TTC549 (cell line): ENCODE measurements around the gene MB21D2.

Source experiments
- FAIRE-seq: peaks from 2 replicates; lab custom pipeline; 2012; peaks lifted over from hg19 to GRCh38; lab: Jason Lieb, UNC

Gene MB21D2

GRCh38 chr3:192890347-192891335 is 27.0 kb downstream of the MB21D2 start:
- FAIRE-seq, result no peak

DNA sequence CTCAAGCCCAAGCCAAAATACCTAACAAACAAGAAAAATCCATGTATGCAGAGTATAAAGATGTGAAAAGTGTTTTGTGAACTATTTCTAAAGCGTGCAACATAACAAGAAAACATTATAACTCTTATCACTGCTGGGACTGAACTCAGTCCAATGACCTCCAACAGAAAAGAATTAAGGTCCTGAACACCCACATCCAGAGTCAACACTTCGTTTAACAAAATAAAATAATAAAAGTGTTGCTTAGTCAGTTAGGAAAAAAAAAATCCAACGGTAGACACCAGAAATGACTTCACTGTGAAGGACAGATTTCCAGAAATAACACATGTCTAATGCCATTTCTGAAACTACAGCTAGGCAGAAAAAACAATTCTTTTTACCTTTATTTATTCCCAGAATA is 28.0 kb downstream of the MB21D2 start:
- no peak for FAIRE-seq

DNA sequence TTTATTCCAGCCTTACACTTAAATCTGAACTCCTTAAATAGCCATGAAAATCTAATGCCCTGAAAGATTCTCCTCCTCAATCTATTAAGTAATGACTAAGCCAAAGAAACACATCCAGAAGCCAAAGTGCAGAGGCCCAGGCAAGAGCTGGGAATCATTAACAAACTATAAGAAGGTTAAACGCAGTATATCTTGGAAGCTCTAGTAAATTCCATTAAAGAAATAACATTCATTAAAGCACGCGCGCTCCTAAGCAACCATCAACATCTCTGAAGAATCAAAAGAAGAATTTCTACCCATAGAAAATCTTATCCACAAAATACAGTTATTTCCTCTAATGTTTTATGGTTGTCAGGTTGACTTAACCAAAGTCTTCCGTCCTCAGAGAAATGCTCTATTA is 29.5 kb downstream of the MB21D2 start:
- FAIRE-seq, result no peak

DNA sequence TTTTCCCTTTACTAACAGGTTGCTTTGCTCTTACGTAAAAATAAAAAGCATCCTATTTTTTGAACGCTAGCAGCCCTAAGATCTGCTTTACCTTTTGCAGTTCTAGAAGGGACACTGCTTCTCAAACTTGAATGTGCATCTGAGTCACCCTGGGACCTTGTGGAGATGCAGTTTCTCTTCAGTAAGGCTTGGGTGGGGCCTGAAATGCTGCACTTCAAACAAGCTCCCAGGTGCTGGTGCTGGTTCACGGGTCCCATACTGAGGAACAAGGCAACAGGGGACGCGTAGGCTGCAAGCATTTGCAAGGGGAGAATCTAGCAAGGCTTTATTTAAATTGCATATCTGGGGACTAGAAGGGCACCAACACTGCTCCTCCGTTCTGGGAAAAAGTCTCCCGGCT is 30.0 kb downstream of the MB21D2 start:
- FAIRE-seq, result no peak

DNA sequence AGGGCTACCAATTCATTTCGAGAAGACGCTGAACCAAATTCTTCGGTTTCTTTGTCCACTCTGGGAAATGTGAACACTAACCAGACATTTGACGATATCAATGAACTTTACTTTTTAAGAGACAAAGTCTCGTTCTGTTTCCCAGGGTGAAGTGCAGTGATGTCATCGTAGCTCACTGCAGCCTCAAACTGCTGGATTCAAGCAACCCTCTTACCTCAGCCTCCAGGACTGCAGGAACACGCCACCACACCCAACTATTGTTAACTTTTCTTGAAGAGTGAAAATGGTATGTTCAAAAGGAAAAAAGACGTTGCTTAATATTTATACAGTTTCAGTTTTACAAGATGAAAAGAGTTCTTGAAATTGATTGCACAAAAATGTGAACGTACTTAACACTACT is 30.6 kb downstream of the MB21D2 start:
- FAIRE-seq, result no peak

- FAIRE-seq, result no peak
Observed at GRCh38 chr3:192884777-192885773, 32.6 kb downstream of the MB21D2 start.

DNA sequence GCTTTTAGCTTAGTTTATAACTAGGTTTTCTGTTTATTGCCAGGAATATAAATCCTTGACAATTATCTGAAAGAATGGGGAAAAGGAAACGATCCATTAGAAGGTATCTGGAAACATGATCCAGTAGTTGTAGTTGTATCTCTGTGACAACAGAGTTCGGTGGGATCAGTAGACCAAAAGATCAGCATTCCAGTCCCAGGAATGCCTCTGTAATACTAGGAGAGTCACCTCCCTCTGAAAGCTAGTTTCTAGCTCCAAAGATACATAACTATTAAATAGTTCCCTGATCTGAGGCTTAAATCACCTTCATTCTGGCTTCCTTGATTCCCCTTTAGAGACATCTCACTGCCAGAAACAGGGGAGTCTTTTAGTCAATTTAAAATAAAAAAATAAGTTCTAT is 34.1 kb downstream of the MB21D2 start:
- FAIRE-seq, result no peak

GRCh38 chr3:192881159-192881786 is 36.4 kb downstream of the MB21D2 start:
- no peak for FAIRE-seq

- no peak for FAIRE-seq
Observed at GRCh38 chr3:192880313-192880712, 37.3 kb downstream of the MB21D2 start.

DNA sequence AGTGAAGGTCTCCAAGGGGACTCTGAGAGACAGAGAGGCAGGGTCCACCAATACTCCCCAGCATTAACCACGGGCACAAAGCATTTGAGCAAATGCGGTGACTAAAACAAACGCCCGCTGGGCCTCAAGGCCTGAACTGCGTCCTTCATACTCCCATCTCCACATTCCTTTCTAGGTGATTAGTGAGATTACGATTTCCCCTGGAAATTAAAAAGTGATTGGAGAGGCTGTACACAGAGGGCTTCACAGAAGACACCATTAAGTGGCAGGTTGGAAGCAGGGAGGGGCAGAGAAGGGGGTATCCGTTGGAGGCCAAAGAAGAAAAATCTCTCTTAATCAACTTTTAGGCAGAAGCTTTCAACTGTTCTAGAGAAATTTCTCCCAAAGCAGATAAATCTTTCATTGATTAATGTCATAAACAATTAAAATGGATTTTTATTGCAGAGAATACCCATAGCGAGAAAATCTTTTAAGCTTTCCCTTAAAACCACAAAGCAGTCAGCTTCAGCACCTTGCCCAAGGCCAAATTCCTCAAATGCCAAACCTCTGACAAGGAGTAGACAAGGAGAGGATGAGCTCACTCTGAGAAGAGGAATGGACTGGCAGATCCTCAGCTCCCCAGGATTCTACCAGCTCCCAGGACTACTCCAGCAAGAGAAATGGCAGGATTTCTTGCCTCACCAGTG is 38.2 kb downstream of the MB21D2 start:
- no peak for FAIRE-seq

GRCh38 chr3:192875971-192876565 is 41.6 kb downstream of the MB21D2 start:
- no peak for FAIRE-seq

GRCh38 chr3:192870822-192871221 is 46.8 kb downstream of the MB21D2 start:
- no peak for FAIRE-seq

- FAIRE-seq, result no peak
Observed at GRCh38 chr3:192869131-192870031, 48.3 kb downstream of the MB21D2 start.

- no peak for FAIRE-seq
Observed at GRCh38 chr3:192867645-192868044, 50.0 kb downstream of the MB21D2 start.

DNA sequence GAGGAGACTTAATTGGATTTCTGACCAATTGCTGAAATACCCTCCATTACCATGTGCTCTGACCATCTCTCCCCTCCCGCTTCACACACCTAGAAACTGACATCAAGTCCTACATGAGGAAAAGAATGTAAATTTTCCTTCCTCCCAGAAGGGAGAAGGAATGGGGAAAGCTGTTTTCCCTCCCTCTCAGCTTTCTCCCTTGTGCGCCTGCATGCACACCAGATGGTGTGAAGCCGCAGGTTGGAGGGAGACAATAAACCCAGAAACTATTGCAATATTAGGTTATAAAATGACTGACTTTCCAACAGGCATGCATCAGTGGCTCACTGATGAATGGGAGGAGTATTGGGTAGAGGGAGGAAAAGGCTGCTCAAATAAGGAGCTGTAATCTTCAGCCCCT is 50.9 kb downstream of the MB21D2 start:
- FAIRE-seq, result no peak

- no peak for FAIRE-seq
Observed at GRCh38 chr3:192864941-192865340, 52.7 kb downstream of the MB21D2 start.

DNA sequence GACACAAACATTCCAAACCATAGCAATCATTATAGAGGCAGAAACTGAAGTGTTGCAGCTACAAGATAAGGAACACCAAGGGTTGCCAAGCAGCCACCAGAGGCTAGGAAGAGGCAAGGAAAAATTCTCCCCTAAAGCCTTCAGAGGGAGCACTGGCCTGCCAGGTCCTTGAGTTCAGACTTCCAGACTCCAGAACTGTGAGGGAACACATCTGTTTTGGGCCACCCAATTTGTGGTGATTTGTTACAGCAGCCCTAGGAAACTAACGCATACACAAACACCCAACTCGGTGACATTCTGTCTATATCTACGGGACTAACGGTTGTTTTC is 54.6 kb downstream of the MB21D2 start:
- no peak for FAIRE-seq

DNA sequence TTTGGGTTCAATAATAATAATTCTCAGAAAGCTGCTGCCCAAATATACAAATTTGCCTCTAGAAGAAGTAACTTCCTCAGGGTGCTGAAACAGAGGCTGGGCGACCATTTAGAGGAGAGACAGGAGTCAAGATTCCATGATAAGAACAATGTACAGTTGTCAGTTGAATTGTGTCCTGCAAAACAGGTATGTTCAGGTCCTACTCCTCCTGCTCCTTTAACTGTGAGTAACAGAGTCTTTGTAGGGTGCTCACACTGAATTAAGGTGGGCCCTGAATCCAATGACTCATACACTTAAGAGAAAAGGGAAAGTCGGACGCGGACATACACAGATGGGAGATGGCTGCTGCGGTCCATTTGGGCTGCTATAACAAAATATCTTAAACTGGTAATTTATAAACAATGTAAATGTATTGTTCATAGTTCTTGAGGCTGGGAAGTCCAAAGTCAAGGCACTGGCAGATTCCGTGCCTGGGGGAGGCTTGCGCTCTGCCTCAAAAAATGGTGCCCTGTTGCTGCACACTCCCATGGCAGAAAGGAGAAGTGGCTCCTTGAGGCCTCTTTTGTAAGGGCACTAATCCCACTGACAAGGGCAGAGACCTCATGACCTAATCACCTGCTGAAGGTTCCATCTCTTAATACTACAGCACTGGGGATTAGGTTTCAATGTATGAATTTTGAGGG is 55.1 kb downstream of the MB21D2 start:
- no peak for FAIRE-seq

- FAIRE-seq, result no peak
Observed at GRCh38 chr3:192861972-192862371, 55.7 kb downstream of the MB21D2 start.

DNA sequence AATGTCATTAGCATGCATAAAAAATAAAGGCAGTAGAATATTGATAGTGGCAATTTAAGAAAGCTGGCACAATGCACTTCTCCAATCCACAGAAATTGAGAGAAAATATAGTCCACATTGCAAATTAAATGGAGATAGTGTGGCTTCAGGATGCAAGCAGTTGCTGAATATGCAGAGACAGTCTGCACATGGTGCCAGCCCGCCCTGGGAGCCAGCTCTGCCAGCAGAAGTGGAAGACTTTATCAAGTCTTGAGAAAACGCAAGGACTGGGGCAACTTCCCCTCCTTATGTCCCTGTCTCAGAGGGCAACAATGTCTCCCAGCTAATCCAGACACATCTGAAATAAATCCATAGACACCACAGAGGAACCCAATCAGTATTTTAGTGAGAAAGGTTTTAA is 57.2 kb downstream of the MB21D2 start:
- FAIRE-seq, result no peak
